Measurements from ENCODE around the gene EMX2. TPM values are rescaled to one million over a fixed set of nuclear protein-coding genes. Genes with fewer than 3 reads are reported as not detected.
A peak's percentile ranks its signal among the peaks of the same experiment; 100 is the strongest.

EMX2 gene
- polyA plus RNA-seq, 6 donors from 2014 or later: not detected

- Mint-ChIP-seq H3K4me3 (no peak overlapping the region), H3K9me3 (peaks cover 0 to 4% (median 0%) of the 10 kb centered on the region in 7 donors), H3K27ac (no peak overlapping the region), H3K4me1 (no peaks in the 10 kb centered on the region), H3K27me3 (peaks cover 27 to 47% (median 30%) of the 10 kb centered on the region in 3 donors), H3K36me3 (no peaks in the 10 kb centered on the region)
- no peak for ATAC-seq (ENCODE audit: low read depth in 2 of 2)
- no peak for DNase-seq
These were observed 30.8 kb upstream of the EMX2 start for GRCh38 chr10:117511601-117512390.

- no peaks in the 10 kb centered on the region for H3K4me1 Mint-ChIP-seq
- no peak for DNase-seq
- no peak for ATAC-seq (ENCODE audit: low read depth in 2 of 2)
- no peaks in the 10 kb centered on the region for H3K36me3 Mint-ChIP-seq
- no peak overlapping the region for H3K4me3 Mint-ChIP-seq
- H3K27ac Mint-ChIP-seq: no peak overlapping the region
- H3K27me3 Mint-ChIP-seq: peaks cover 30 to 49% (median 42%) of the 10 kb centered on the region in 3 donors
- peaks cover 0 to 4% (median 0%) of the 10 kb centered on the region in 7 donors for H3K9me3 Mint-ChIP-seq
These were observed 27.6 kb upstream of the EMX2 start for GRCh38 chr10:117514971-117515370.

- ATAC-seq (ENCODE audit: low read depth in 2 of 2): no peak
- Mint-ChIP-seq H3K36me3 (no peaks in the 10 kb centered on the region), H3K4me3 (no peak overlapping the region), H3K4me1 (no peaks in the 10 kb centered on the region), H3K27me3 (peaks cover 32 to 38% (median 37%) of the 10 kb centered on the region in 3 donors), H3K9me3 (peaks cover 0 to 4% (median 0%) of the 10 kb centered on the region in 7 donors), H3K27ac (no peak overlapping the region)
- no peak for DNase-seq
These were observed 25.9 kb upstream of the EMX2 start for GRCh38 chr10:117516681-117517080.

- Mint-ChIP-seq H3K9me3 (peaks cover 0 to 4% (median 0%) of the 10 kb centered on the region in 7 donors), H3K36me3 (no peaks in the 10 kb centered on the region), H3K4me3 (no peak overlapping the region), H3K27me3 (peaks cover 21 to 33% (median 31%) of the 10 kb centered on the region in 3 donors), H3K4me1 (no peaks in the 10 kb centered on the region), H3K27ac (no peak overlapping the region)
- ATAC-seq (ENCODE audit: low read depth in 2 of 2): no peak
- DNase-seq: no peak
These were observed 24.3 kb upstream of the EMX2 start for GRCh38 chr10:117518246-117518645.

- Mint-ChIP-seq H3K9me3 (peaks cover 0 to 4% (median 0%) of the 10 kb centered on the region in 7 donors), H3K36me3 (no peaks in the 10 kb centered on the region), H3K4me3 (no peak overlapping the region), H3K4me1 (no peaks in the 10 kb centered on the region), H3K27ac (no peak overlapping the region), H3K27me3 (peaks cover 15 to 39% (median 31%) of the 10 kb centered on the region in 3 donors)
- ATAC-seq (ENCODE audit: low read depth in 2 of 2) (no peak), DNase-seq (no peak)
These were observed 23.3 kb upstream of the EMX2 start for GRCh38 chr10:117519286-117519685.

- Mint-ChIP-seq H3K4me1 (no peaks in the 10 kb centered on the region), H3K27ac (no peak overlapping the region), H3K9me3 (peaks cover 0 to 4% (median 0%) of the 10 kb centered on the region in 7 donors), H3K36me3 (no peaks in the 10 kb centered on the region), H3K4me3 (no peak overlapping the region), H3K27me3 (peaks cover 17 to 45% (median 32%) of the 10 kb centered on the region in 3 donors)
- ATAC-seq (ENCODE audit: low read depth in 2 of 2) (no peak), DNase-seq (no peak)
These were observed 22.7 kb upstream of the EMX2 start for GRCh38 chr10:117519879-117520278.

GRCh38 chr10:117530791-117531190 lies 11.8 kb upstream of the EMX2 start:
- DNase-seq (no peak), ATAC-seq (ENCODE audit: low read depth in 2 of 2) (no peak)
- Mint-ChIP-seq H3K27me3 (peaks cover 59 to 77% (median 76%) of the 10 kb centered on the region in 3 donors), H3K27ac (no peak overlapping the region), H3K36me3 (no peaks in the 10 kb centered on the region), H3K4me3 (no peak overlapping the region), H3K4me1 (peaks cover 0 to 7% (median 4%) of the 10 kb centered on the region in 3 donors), H3K9me3 (peaks cover 0 to 4% (median 0%) of the 10 kb centered on the region in 7 donors)

- Mint-ChIP-seq H3K27ac (no peak overlapping the region), H3K27me3 (peaks cover 58 to 83% (median 79%) of the 10 kb centered on the region in 3 donors), H3K9me3 (peaks cover 0 to 4% (median 0%) of the 10 kb centered on the region in 7 donors), H3K4me3 (no peak overlapping the region), H3K36me3 (no peaks in the 10 kb centered on the region), H3K4me1 (peaks cover 0 to 8% (median 7%) of the 10 kb centered on the region in 3 donors)
- no peak for ATAC-seq (ENCODE audit: low read depth in 2 of 2)
- DNase-seq: no peak
These were observed 11.1 kb upstream of the EMX2 start for GRCh38 chr10:117531371-117532002.

GRCh38 chr10:117532003-117532385 lies 10.6 kb upstream of the EMX2 start:
- ATAC-seq (ENCODE audit: low read depth in 2 of 2) (no peak), DNase-seq (no peak)
- Mint-ChIP-seq H3K27me3 (peaks cover 60 to 88% (median 84%) of the 10 kb centered on the region in 3 donors), H3K27ac (no peak overlapping the region), H3K9me3 (peaks cover 0 to 4% (median 0%) of the 10 kb centered on the region in 7 donors), H3K4me1 (peaks cover 0 to 10% (median 7%) of the 10 kb centered on the region in 3 donors), H3K36me3 (no peaks in the 10 kb centered on the region), H3K4me3 (no peak overlapping the region)

- no peak overlapping the region for H3K4me3 Mint-ChIP-seq
- no peak for ATAC-seq (ENCODE audit: low read depth in 2 of 2)
- H3K27me3 Mint-ChIP-seq: peaks cover 60 to 88% (median 84%) of the 10 kb centered on the region in 3 donors
- no peak for DNase-seq
- no peaks in the 10 kb centered on the region for H3K36me3 Mint-ChIP-seq
- H3K9me3 Mint-ChIP-seq: peaks cover 0 to 4% (median 0%) of the 10 kb centered on the region in 7 donors
- H3K27ac Mint-ChIP-seq: no peak overlapping the region
- peaks cover 0 to 10% (median 7%) of the 10 kb centered on the region in 3 donors for H3K4me1 Mint-ChIP-seq
These were observed 10.0 kb upstream of the EMX2 start for GRCh38 chr10:117532451-117533107.

GRCh38 chr10:117533507-117534281 lies 8.9 kb upstream of the EMX2 start:
- peaks cover 0 to 4% (median 0%) of the 10 kb centered on the region in 7 donors for H3K9me3 Mint-ChIP-seq
- H3K4me1 Mint-ChIP-seq: peaks cover 0 to 10% (median 7%) of the 10 kb centered on the region in 3 donors
- no peak for DNase-seq
- H3K27ac Mint-ChIP-seq: no peak overlapping the region
- peak overlapping the region in 1 of 8 donors; percentile 25 for H3K4me3 Mint-ChIP-seq
- no peaks in the 10 kb centered on the region for H3K36me3 Mint-ChIP-seq
- H3K27me3 Mint-ChIP-seq: peaks cover 55 to 88% (median 84%) of the 10 kb centered on the region in 3 donors
- no peak for ATAC-seq (ENCODE audit: low read depth in 2 of 2)

- Mint-ChIP-seq H3K4me1 (peaks cover 0 to 10% (median 7%) of the 10 kb centered on the region in 3 donors), H3K9me3 (no peaks in the 10 kb centered on the region), H3K27ac (no peak overlapping the region), H3K36me3 (no peaks in the 10 kb centered on the region), H3K27me3 (peaks cover 57 to 89% (median 81%) of the 10 kb centered on the region in 3 donors), H3K4me3 (peak overlapping the region in 1 of 8 donors; percentile 25)
- no peak for ATAC-seq (ENCODE audit: low read depth in 2 of 2)
- DNase-seq: no peak
These were observed 7.9 kb upstream of the EMX2 start for GRCh38 chr10:117534321-117535297.
